Tibial artery (tissue), 4 donors: ENCODE results near the gene AQP6.

Experiments
- DNase-seq, 2 donors: peaks; one replicate each; pipeline ENCODE4 v3.0.0-alpha.2; 2019
- H3K27ac ChIP-seq, 2 donors: fragments of 200-600 bp; sonication (generic) in 1 of 2; 1 replicate in 1 of 2; 2 replicates in 1 of 2; pipeline ENCODE4 v1.5.1; 2018 to 2019; ENCODE audit warnings: mild to moderate bottlenecking in 1 of 2
- H3K27me3 ChIP-seq, 2 donors: fragments of 200-600 bp; sonication (generic) in 1 of 2; one replicate each; pipeline versions ENCODE4 v1.5.1 to v1.6.0; 2016 to 2019
- H3K36me3 ChIP-seq, 3 donors: fragments of 200-600 bp; sonication (generic) in 2 of 3; one replicate each; pipeline ENCODE4 v1.5.1; 2016 to 2019; ENCODE audit warnings: mild to moderate bottlenecking in 2 of 3
- H3K4me1 ChIP-seq, 4 donors: fragments of 200-600 bp; sonication (generic) in 2 of 4; 1 replicate in 3 of 4; 2 replicates in 1 of 4; pipeline ENCODE4 v1.5.1; 2016 to 2019
- H3K4me3 ChIP-seq, 2 donors: fragments of 200-600 bp; sonication (generic) in 1 of 2; 1 replicate in 1 of 2; 2 replicates in 1 of 2; pipeline ENCODE4 v1.5.1; 2018 to 2019; ENCODE audit warnings: mild to moderate bottlenecking in 2 of 2
- H3K9me3 ChIP-seq, 3 donors: fragments of 200-600 bp; sonication (generic) in 1 of 3; one replicate each; pipeline ENCODE4 v1.5.1; 2016 to 2019
- CTCF ChIP-seq, 2 experiments: fragments of 200-600 bp in 1 of 2; fragments of 450-650 bp in 1 of 2; IDR thresholded peaks; one replicate each; pipeline ENCODE4 v1.5.1; 2017 to 2019; ENCODE audit warnings: antibody characterized with exemption in 2 of 2, mild to moderate bottlenecking in 1 of 2, moderate library complexity in 1 of 2
- intact Hi-C: fragments of 100-400 bp; cut with DNase I; formaldehyde crosslinking; loops from one replicate; pipeline ENCODE4 v1.15.0; 2023; ENCODE audit warnings: low total_unique reads

Gene AQP6

GRCh38 chr12:50018154-50018553 is 45.4 kb downstream of the AQP6 start:
- intact Hi-C loops = no loop called here
- no peak overlapping the region for H3K27ac ChIP-seq
- peaks cover 0 to 5% (median 0%) of the 10 kb centered on the region in 4 donors for H3K4me1 ChIP-seq
- H3K27me3 ChIP-seq = no peaks in the 10 kb centered on the region
- H3K4me3 ChIP-seq = no peak overlapping the region
- no peak for DNase-seq
- TF ChIP-seq CTCF (IDR thresholded peaks at IDR 0.05) = no peak
- no peaks in the 10 kb centered on the region for H3K9me3 ChIP-seq
- H3K36me3 ChIP-seq = peaks cover 0 to 7% (median 5%) of the 10 kb centered on the region in 3 donors

GRCh38 chr12:50018968-50019367 is 46.2 kb downstream of the AQP6 start:
- no peak overlapping the region for H3K4me3 ChIP-seq
- H3K27me3 ChIP-seq = no peaks in the 10 kb centered on the region
- intact Hi-C loops = no loop called here
- H3K4me1 ChIP-seq = peaks cover 0 to 5% (median 0%) of the 10 kb centered on the region in 4 donors
- no peaks in the 10 kb centered on the region for H3K9me3 ChIP-seq
- TF ChIP-seq CTCF (IDR thresholded peaks at IDR 0.05) = no peak
- H3K36me3 ChIP-seq = peaks cover 0 to 7% (median 5%) of the 10 kb centered on the region in 3 donors
- DNase-seq = no peak
- no peak overlapping the region for H3K27ac ChIP-seq

GRCh38 chr12:50019524-50019923 is 46.8 kb downstream of the AQP6 start:
- Histone ChIP-seq H3K9me3 (no peaks in the 10 kb centered on the region), H3K36me3 (peaks cover 0 to 3% (median 2%) of the 10 kb centered on the region in 3 donors), H3K27me3 (no peaks in the 10 kb centered on the region), H3K4me1 (peaks cover 0 to 6% (median under 1%) of the 10 kb centered on the region in 4 donors), H3K27ac (no peak overlapping the region), H3K4me3 (no peak overlapping the region)
- no peak for TF ChIP-seq CTCF (IDR thresholded peaks at IDR 0.05)
- intact Hi-C loops = no loop called here
- DNase-seq = no peak

- Histone ChIP-seq H3K9me3 (no peaks in the 10 kb centered on the region), H3K36me3 (no peaks in the 10 kb centered on the region), H3K4me3 (no peak overlapping the region), H3K27ac (no peak overlapping the region), H3K27me3 (no peaks in the 10 kb centered on the region), H3K4me1 (peaks cover 0 to 11% (median 4%) of the 10 kb centered on the region in 4 donors)
- DNase-seq = no peak
- TF ChIP-seq CTCF (IDR thresholded peaks at IDR 0.05) = no peak
- intact Hi-C loops = no loop called here
Measured at GRCh38 chr12:50021031-50021430, 48.3 kb downstream of the AQP6 start.

- intact Hi-C loops = no loop called here
Measured at GRCh38 chr12:50022903-50023302, 50.2 kb downstream of the AQP6 start.

More at GRCh38 chr12:50022903-50023302, 50.2 kb downstream of the AQP6 start:
- Histone ChIP-seq H3K4me3 (no peak overlapping the region), H3K4me1 (peaks cover 0 to 6% (median 4%) of the 10 kb centered on the region in 4 donors), H3K27ac (no peak overlapping the region), H3K36me3 (no peaks in the 10 kb centered on the region), H3K27me3 (no peaks in the 10 kb centered on the region), H3K9me3 (no peaks in the 10 kb centered on the region)
- DNase-seq = no peak
- no peak for TF ChIP-seq CTCF (IDR thresholded peaks at IDR 0.05)
